NOMO-1 treated with dmso at 0.1 percent for 144 hours (cell line): ENCODE results near the gene SEZ6L.
A peak's percentile ranks its signal among the peaks of the same experiment; 100 is the strongest.
"Not testable (repeated sequence)": the region's sequence is repeated elsewhere in the genome, so short reads cannot be mapped to it uniquely, and the experiment has no call there.

Experiments used
- DNase-seq: peaks from one replicate; lab custom pipeline; 2025; ENCODE audit not compliant: unreplicated experiment; lab: John Stamatoyannopoulos, UW

SEZ6L gene

GRCh38 chr22:26374391-26375026 lies 205.2 kb downstream of the SEZ6L start:
- no peak for DNase-seq

DNA sequence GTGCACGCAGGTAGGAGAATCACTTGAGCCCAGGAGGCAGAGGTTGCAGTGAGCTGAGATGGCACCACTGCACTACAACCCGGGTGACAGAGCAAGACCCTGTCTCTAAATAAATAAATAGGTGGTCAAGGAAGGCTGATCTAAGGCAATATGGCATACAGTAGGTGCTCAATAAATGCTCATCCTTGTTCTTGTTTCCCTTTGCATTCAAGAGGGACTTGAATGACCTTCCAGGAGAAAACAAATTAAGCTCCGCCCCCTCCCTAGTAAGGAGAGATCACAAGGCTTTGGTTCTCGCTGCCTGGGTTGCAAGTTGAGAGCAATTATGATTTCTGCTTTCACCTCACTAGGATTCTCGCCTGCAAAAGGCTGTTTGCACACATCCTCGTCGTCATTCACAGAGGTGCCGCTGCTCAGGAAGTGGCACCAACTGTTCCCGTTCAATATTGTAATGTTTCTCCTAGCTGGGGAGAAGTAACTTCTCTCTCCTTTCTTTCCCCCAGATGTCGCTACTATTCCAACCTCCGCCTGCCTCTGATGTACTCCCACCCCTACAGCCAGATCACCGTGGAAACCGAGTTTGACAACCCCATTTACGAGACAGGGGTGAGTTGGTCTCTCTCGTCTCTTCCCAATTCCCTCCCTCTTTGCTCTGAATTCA lies 208.0 kb downstream of the SEZ6L start:
- peak; percentile 15 for DNase-seq

DNA sequence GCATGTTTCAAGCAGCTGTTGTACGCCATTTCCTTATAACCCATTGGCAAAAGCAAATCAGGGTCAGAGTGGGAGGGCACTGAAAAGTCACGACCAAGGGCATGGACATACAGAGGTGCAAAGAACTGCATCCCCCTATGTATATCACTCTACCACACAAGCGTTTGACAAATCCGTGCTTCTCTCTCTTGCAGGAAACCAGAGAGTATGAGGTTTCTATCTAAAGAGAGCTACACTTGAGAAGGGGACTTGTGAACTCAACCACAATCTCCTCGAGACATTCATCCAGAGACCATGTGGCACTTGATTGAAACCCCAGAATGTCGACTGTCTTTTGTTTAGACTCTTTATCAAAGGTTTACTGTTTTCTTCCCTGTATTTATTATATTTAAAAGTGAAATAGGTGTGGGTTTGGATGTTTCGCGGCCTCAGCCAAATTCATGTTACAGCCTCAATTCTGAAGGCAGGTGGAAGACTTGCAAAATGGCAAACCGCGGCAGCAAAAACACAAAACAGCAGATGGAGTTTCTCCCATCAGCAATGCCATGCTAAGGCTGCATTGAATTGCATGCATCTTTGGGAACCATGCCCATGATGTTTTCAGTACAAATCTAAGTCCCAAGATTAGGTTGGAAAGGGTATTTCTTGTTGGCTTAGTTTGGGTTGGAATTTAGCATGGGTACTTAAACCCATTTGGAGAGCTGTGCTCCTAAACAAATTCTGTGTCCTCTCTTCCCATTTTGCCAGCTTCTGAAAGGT lies 211.0 kb downstream of the SEZ6L start:
- no peak for DNase-seq

GRCh38 chr22:26382782-26383181 lies 213.5 kb downstream of the SEZ6L start:
- no peak for DNase-seq

DNA sequence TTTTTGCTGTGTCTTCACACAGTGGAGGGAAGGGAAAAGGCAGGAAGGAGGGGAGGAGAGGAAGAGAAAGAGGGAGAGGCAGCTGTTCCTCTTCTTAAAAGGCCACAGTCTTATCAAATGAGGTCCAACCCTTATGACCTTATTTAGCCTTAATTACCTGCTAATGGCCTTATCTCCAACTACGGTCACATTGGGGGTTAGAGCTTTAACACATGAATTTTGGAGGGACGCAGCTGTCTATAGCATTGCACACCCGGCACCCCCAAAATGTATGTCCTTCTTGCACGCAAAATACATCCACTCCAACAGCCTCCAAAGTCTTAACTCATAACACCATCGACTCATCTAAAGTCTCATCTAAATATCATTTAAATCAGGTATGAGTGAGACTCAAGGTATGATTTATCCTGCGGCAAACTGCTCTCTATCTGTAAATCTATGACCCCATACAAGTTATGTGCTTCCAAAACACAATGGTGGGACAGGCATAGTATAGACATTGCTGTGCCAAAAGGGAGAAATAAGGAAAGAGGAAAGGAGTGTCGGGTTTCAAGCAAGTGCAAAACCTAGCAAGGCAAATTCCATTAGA lies 214.8 kb downstream of the SEZ6L start:
- DNase-seq = no peak

DNA sequence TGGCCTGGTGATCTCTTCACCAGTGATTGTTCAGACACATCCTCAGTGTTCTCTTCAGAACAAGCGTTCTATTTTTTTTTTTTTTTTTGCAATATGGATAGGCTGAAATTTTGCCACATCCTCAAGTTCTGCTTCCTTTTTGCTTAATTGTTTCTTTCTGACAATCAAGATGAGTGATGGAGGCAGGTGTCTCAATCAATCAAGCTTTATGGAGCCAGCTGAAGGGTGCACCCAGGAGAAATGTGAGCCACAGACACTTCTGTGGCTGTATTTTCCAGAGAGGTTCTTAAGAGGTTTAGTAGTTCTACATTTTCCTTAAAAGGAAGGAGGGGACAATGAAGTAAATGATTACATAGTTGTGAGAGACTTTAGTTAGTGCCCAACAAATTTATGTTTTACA lies 215.9 kb downstream of the SEZ6L start:
- peak; percentile 17 for DNase-seq

- no peak for DNase-seq
Measured at GRCh38 chr22:26389125-26389524, 219.9 kb downstream of the SEZ6L start.

- no peak for DNase-seq
Measured at GRCh38 chr22:26391091-26391490, 221.8 kb downstream of the SEZ6L start.

DNA sequence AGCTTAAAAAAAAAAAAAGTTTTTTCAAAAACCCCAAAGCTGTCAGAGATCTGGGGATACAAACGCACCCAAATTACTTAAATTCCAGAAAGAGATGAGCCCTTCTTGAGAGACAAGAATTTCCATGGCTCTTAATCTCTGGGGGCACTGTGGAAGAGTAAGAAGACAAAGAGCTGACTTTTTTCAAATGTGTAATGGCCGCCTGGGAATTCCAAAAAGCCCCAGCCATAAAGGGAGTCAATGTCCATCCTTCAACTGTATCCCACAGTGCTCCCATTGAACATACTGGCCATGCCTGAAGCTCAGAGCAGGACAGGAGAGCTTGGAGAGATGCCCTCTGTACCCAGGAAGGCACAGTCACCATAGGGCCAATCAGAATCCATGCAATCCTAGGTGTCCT lies 222.4 kb downstream of the SEZ6L start:
- DNase-seq = no peak

DNA sequence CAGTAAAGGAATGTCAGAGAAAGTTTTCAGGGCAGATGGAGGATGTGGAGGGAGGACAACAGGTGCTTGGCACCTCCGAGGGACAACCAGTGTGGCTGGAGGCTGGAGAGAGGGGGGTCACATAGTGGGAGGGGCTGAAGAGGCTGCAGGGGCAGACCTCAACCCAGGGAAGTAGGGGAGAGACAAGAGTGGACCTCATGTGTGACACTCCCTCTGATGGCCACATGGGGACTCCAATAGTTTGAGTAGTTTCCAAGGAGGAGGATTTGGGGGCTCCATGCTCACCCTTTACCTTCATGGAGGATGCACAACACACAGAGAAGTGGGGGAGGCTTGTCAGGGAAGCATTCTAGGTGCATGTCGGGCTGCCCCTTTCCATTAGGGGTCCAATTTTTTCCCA lies 224.7 kb downstream of the SEZ6L start:
- DNase-seq = no peak

DNA sequence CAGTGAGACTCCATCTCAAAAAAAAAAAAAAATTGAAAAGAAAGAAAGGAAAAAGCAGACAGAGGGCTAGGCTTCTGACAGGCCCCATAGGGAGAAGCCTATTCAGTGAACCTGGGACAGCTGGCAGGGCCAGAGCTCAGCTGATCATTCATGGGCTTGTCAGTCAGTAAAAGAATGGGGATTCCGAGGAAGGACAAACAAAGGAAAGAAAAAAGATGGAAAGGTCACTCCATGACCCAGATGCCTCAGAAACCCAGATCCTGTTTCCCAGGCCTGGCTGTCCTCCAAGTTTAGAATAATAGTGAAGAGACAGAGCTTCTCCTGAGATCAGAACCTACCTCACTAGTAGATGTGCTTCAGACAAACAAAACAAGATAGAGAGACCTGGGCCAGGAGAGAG lies 225.5 kb downstream of the SEZ6L start:
- DNase-seq = no peak

- DNase-seq = no peak
Measured at GRCh38 chr22:26395926-26396325, 226.7 kb downstream of the SEZ6L start.

DNA sequence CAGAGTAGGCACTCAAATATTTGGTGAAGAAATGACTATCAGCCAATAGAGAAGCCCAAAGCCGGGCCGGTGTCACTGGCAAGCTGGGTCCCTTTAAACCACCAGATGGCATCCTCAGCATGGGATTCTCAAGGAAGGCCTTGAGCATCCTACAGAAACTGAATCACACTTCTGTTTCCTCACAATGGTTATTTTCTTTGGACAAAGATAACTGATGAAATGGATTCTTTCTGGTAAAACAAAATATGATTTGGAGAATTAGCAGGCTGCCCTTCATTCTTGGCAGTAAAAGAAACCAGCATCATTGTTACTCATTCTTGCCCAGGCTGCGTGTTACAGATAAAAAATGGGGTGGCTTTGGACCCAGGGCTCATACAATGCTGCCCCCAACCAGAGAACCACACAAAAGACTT lies 229.5 kb downstream of the SEZ6L start:
- DNase-seq = no peak

- no peak for DNase-seq
Measured at GRCh38 chr22:26399289-26399688, 230.0 kb downstream of the SEZ6L start.

- no peak for DNase-seq
Measured at GRCh38 chr22:26401726-26402125, 232.5 kb downstream of the SEZ6L start.

DNA sequence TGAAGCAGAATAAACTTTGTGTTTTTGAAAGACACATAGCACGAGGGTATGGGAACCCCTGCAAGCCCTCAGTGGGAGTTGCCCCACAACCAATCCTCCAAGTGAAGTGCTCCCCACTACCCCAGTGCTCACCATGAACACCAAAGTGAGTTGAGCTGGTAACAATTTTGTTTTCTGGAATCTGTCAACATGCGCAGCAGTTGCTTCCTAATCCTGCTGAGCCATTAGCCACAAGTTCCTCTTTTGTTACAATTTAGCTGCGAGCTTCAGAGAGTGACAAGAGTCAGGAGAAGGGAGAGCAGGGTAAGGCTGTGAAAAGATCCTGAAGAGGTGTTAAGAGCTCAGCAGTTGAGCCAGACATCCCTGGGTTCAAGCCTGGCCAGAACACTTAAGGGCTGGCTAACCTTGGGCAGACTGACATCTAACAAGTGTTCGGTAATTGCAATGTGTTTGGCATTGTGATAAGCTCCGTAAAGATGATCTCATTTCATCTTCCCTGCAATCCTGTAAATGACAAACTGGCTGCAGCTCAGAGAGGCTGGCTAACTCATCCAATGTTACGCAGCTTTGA lies 235.7 kb downstream of the SEZ6L start:
- DNase-seq = peak; percentile 66

- no peak for DNase-seq
Measured at GRCh38 chr22:26406118-26406517, 236.9 kb downstream of the SEZ6L start.

DNA sequence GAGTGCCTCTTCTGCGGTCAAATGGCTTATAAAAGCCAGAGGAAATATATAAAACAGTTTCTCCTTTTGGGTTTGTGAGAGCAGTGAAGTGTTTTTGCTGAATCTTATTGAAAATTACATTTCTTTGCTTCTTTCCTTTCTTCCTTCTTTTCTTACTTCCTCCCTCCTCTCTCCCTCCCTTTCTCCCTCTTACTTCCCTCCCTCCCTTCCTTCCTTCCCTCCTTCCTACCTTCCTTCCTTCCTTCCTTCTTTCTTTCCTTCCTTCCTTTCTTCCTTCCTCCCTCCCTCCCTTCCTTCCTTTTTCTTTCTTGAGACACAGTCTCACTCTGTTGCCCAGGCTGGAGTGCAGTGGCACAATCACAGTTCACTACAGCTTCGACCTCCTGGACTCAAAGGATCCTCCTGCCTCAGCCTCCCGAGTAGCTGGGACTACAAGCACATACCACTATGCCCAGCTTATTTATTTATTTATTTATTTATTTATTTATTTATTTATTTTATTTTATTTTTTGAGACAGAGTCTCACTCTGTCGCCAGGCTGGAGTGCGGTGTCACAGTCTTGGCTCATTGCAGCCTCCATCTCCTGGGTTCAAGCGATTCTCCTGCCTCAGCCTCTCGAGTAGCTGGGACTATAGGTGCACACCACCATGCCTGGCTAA lies 239.4 kb downstream of the SEZ6L start:
- DNase-seq = not testable (repeated sequence)

DNA sequence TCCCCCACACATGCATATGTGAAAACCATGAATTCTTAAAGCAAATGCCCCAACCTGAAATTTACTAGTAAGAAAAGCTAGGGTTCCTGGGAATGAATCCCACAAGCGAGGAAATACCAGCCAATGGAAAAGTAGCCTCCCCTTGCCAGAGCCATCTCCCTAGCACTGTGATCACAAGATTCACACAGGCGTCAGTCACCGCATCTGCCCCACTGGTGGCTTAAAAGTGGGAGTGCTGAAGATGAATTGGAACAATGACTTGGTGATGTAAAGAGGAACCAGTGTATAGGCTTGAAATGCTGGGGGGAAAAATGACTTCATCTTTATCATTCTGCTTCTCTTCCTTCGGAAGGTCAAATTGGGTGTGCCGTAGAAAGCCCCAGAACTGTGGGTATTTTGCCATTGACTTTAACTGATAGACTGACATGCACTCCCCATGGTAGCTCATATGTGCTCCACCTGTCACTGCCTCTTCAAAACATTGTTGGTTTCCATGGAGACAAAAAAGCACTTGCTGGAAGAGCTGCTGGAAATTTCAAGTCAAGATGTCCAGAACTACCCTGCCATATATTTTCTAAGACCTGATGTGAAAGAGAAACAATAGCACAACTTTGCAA lies 240.6 kb downstream of the SEZ6L start:
- DNase-seq = no peak

DNA sequence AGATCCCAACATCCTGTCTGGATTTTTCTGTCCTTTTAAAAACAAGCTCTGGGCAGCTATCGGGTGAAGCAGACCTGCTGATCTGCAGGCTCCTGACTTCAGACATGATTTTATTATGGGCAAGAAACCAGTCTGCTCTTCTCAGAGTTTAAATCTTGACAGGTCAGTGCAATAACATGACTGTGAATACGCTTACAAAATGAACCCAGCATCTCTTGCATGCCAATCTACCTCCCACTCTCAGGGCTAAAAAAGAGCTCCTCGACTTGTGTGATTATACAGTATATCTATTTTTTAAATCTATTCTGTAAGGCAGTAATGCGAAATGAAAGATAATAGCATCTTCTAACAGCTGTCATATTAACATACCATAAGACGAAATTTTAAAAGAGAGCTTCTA lies 241.1 kb downstream of the SEZ6L start:
- no peak for DNase-seq

DNA sequence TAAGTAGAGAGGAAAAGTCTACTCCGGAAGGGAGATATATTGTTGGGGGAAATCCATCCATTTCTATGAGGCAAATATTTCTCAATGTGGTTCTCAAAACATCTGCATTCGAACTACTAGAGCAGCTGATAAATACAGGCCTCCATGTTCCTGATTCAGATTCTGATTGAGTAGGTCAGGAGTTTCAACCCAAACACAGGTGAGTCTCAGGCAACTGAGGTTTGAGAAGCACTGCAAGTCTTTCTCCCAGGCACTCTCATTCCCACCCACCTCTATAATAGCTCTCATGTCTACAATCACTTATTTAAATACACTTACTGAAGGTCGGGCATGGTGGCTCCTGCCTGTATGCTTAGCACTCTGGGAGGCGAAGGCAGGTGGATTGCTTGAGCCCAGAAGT lies 245.1 kb downstream of the SEZ6L start:
- DNase-seq = no peak
